Caki2 (cell line): ENCODE data around the gene INVS. TPM values are rescaled to one million over a fixed set of nuclear protein-coding genes. Genes with fewer than 3 reads are reported as not detected.
"Not testable (repeated sequence)": the region's sequence is repeated elsewhere in the genome, so short reads cannot be mapped to it uniquely, and the experiment has no call there.

Source experiments
- DNase-seq: peaks from one replicate; pipeline ENCODE4 v3.0.0-alpha.2; 2015; ENCODE audit warnings: low read depth
- in situ Hi-C: cut with HindIII; loops from 2 replicates; pipeline ENCODE4 v1.10.0; 2016; ENCODE audit warnings: low sequenced_read_pairs, low pct_unique_long_range_greater_than_20kb, mixed read lengths
- total RNA-seq: library from RNA; depleted of rRNA; stranded (reverse); fragments of >200 nt; shearing (Covaris generic); gene quantifications from 2 replicates; pipeline ENCODE4 v1.2.3, GENCODE V29; 2014; ENCODE audit warnings: low replicate concordance; rRNA removed

Gene INVS, protein sequence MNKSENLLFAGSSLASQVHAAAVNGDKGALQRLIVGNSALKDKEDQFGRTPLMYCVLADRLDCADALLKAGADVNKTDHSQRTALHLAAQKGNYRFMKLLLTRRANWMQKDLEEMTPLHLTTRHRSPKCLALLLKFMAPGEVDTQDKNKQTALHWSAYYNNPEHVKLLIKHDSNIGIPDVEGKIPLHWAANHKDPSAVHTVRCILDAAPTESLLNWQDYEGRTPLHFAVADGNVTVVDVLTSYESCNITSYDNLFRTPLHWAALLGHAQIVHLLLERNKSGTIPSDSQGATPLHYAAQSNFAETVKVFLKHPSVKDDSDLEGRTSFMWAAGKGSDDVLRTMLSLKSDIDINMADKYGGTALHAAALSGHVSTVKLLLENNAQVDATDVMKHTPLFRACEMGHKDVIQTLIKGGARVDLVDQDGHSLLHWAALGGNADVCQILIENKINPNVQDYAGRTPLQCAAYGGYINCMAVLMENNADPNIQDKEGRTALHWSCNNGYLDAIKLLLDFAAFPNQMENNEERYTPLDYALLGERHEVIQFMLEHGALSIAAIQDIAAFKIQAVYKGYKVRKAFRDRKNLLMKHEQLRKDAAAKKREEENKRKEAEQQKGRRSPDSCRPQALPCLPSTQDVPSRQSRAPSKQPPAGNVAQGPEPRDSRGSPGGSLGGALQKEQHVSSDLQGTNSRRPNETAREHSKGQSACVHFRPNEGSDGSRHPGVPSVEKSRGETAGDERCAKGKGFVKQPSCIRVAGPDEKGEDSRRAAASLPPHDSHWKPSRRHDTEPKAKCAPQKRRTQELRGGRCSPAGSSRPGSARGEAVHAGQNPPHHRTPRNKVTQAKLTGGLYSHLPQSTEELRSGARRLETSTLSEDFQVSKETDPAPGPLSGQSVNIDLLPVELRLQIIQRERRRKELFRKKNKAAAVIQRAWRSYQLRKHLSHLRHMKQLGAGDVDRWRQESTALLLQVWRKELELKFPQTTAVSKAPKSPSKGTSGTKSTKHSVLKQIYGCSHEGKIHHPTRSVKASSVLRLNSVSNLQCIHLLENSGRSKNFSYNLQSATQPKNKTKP
- total RNA-seq = 12.6 and 12.7 TPM in 2 replicates

DNA sequence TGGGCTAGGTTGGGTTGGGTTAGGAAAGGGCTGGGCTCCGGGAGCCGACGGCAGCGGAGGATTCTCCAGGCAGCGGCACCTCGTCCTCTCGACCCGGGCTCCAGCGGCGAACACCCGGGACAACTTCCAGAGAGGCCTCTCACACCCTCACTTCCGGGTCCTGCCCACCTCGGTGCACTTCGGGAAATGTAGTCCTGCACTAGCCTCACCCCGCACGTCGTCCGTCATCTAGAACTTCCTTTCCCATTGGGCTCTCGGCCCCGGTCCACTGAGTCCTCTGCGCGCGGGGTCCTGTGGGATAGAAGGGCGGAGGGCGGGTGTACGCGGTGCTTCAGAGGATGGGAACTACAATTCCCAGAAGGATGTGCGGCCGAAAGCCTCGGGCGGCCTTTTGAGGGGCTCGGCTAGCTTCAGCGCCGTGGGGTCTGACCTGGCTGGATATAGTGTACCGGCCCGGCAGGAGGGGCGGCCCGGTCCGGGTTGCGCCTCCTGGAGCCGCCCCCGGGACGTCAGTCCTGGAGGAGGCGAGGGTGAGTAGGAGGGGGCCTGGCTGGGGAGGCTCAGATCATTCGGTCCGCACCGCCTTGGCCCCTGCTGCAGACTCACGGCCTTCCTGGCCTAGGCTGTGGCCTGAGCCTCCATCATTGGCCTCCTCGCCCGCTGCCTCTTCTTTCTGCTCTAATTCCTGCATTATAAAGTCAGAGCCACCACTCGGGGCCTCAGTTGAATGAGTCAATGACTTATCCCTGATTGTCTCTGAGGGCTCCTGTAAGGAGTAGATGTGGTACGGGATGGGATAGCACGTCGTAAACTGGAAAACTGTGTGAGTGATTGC, at the start of gene INVS, which contains the start of gene ERP44:
Gene INVS (plus strand): TSS at position 357 of the 835 bp plus-strand sequence. CDS start 5,279 bp downstream, outside the sequence.
Gene ERP44 (minus strand): TSS at position 114 of the 835 bp plus-strand sequence. CDS start 160 bp downstream, outside the sequence.
- peak; percentile 98 for DNase-seq
- in situ Hi-C loops = no loop called here

DNA sequence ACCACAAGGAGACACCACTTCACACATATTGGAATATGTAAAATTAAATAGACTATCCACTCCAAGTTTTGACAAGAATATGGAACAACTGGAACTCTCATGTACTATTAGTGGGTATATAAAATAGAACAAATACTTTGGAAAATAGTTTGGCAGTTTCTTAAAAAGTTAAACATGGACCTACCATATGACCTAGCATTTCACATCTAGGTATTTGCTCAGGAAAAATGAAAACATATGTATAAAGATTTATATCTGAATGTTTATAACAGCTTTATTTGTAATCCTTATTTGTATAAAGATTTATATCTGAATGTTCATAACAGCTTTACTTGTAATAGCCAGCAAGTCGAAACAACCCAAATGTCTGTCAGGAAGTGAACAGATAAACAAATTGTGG, 49.5 kb upstream of the INVS start:
- in situ Hi-C loops = no loop called here
- DNase-seq = no peak

DNA sequence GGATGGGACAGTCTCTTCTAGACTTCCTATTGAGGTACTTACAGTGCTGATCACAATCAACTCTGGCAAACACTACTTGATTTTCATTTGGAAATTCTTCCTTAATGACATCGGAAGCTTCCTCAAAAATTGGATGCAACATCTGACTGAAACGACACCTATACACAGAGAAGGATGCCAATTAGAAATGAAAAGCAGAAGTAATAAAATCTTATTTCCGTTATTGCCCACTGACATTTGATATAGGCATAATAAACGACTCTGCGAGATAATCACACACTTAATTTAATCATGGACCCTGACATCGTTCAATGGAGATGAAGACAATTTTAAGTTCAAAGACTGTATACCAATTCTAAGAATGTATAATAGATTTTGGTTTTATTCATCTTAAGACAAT, 46.7 kb upstream of the INVS start:
- in situ Hi-C loops = no loop called here
- DNase-seq = no peak

- DNase-seq = no peak
- in situ Hi-C loops = no loop called here
Observed at GRCh38 chr9:100056561-100056960, 42.5 kb upstream of the INVS start.

DNA sequence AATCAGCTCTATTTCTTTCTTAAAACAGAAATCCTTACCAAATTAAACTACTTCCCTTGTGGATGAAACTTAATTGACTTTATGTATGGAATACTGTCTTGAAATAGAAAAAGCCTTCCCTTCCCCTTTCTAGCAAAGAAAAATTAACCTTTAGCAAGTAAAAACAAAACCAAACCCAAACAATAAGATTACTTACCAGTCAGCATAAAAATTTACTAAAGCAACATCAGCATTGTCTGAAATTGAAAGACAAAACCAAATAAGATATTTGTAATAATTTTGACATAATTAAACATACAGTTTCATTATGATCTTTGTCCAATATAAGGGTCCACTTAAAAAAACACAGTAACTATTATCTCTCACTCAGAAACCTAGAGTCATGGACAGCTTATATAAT, 41.4 kb upstream of the INVS start:
- in situ Hi-C loops = no loop called here
- DNase-seq = no peak

- DNase-seq = no peak
- in situ Hi-C loops = no loop called here
Observed at GRCh38 chr9:100058699-100059579, 40.1 kb upstream of the INVS start.

DNA sequence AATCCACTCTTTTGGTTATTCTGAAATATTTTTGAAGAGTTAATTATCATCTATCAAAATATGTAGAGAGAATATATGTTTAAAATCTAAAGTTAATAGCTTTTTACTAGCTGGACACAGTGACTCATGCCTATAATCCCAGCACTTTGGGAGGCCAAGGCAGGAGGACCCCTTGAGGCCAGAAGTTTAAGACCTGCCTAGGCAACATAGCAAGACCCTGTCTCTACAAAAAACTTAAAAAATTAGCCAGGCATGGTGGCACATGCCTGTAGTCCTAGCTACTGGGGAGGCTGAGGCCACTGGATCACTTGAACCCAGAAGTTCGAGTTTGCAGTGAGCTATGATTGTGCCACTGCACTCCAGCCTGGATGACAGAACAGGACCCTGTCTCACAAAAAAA, 36.4 kb upstream of the INVS start:
- DNase-seq, in situ Hi-C loops: not testable (repeated sequence)

DNA sequence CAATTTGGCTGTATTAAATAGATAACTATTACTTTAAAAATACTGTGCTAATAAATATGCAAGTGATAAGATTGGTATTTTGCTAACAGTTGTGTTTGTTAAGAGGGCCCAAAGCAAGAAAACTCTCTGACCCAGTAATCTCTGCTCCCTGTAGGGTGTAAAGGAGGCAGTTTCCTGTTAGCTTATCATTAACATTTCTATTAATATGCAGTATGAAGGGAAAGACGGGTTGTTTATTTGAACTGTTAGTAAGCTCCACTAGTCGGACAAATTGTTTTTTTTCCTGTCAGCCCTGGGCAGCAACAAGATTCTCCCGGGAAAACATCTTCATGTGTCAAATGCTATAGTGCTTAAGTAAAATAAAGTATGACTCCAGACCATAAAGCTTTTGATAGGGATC, 35.9 kb upstream of the INVS start:
- in situ Hi-C loops = no loop called here
- DNase-seq = no peak

GRCh38 chr9:100064872-100065581, 34.0 kb upstream of the INVS start:
- no peak for DNase-seq
- in situ Hi-C loops = no loop called here

DNA sequence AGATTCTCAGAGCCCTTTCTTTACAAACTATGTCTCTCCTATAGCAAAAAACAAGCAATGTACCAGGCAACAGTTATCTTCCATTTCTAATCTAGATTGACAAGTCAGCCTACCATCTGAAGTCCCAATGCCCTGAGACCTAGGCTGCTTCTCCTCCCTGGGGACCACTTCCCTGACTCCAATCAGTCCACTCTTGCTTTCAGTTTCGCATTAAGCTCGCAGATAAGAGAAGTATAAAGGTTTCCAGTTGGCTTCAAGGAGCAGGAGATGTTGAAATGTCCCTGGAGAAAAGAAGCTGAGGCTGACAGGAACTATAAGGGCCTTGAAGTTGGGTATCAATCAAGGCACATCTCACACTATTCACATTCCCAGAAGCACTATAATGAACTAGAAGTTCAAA, 32.5 kb upstream of the INVS start:
- in situ Hi-C loops = no loop called here
- no peak for DNase-seq

- DNase-seq, in situ Hi-C loops: not testable (repeated sequence)
Observed at GRCh38 chr9:100067990-100068389, 31.1 kb upstream of the INVS start.

DNA sequence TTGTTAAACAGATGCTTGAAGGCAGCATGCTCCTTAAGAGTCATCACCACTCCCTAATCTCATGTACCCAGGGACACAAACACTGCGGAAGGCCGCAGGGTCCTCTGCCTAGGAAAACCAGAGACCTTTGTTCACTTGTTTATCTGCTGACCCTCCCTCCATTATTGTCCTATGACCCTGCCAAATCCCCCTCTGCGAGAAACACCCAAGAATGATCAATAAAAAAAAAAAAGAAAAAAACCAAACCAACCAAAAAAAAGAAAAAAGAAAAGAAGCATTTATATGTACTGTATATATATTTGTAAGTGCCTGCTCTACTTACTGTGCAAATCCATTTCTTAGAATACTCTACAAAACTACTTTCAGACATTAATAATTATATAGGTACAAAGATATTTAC, 30.0 kb upstream of the INVS start:
- DNase-seq, in situ Hi-C loops: not testable (repeated sequence)

GRCh38 chr9:100070104-100071041, 28.7 kb upstream of the INVS start:
- in situ Hi-C loops = no loop called here
- DNase-seq = no peak

- DNase-seq = no peak
- in situ Hi-C loops = no loop called here
Observed at GRCh38 chr9:100071271-100071670, 27.8 kb upstream of the INVS start.

DNA sequence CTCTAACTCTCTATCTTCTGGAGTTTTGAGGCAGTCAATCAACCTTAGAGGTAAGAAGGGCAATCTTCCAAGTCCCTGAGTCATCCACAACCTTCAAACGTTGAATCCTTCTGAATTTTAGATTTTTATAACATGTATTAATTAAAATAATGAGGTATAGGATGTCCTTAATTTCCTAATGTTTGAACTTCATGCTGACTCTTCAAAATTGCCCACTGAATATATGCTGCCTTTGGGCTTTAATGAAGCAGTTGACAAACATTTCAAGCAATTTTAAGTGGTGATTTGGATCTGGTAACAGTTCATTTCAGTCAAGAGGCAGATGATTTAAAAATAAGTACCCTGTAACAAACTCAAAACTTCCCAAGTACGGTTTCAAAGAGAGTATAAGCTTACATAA, 26.2 kb upstream of the INVS start:
- in situ Hi-C loops = no loop called here
- no peak for DNase-seq
